ENCODE data around the gene PREX1.
"Not testable (repeated sequence)": the region's sequence is repeated elsewhere in the genome, so short reads cannot be mapped to it uniquely, and the experiment has no call there.

PREX1 gene

DNA sequence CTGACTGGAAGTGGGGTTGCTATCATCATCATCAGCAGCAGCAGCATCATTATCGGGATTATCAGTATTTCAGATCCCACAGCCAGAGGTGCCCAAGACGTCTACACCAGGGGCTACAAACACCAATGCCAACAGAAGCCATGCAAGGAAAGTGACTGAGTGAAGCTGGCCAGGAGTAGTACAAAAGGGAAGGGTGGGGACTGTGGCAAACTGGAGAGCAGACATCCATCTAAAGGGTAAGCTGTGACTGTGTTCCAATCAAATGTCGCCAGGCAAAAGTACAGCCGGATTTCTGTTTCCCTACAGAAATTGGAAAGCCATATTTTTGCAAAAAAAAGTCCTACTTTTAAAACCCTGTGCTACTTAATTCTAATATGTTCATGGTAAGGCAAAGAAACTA, 50.0 kb downstream of the PREX1 start:
- Histone ChIP-seq H3K36me3 (ENCODE audit: control insufficient read depth in 1 of 2, insufficient read depth in 2 of 2, low read length in 2 of 2) (no peaks in the 10 kb centered on the region), H3K27me3 (ENCODE audit: control insufficient read depth in 1 of 2, insufficient read depth in 2 of 2, low read length in 2 of 2) (no peaks in the 10 kb centered on the region), H3K9ac (ENCODE audit: low read depth in 1 of 2, low read length in 2 of 2) (no peak overlapping the region), H3K4me3 (ENCODE audit: low read depth in 1 of 2, low read length in 2 of 2) (no peak overlapping the region), H3K9me3 (ENCODE audit: control insufficient read depth in 1 of 2, low read length in 2 of 2) (peaks cover 5 to 7% of the 10 kb centered on the region in 2 donors), H3K27ac (ENCODE audit: low read depth, low read length) (no peak overlapping the region), H3K4me1 (ENCODE audit: control insufficient read depth in 1 of 2, insufficient read depth in 2 of 2, low read length in 2 of 2) (peaks cover 33 to 35% of the 10 kb centered on the region in 2 donors)

GRCh38 chr20:48777005-48777404, 50.8 kb downstream of the PREX1 start:
- Histone ChIP-seq H3K9ac (ENCODE audit: low read depth in 1 of 2, low read length in 2 of 2) (no peak overlapping the region), H3K27ac (ENCODE audit: low read depth, low read length) (no peak overlapping the region), H3K27me3 (ENCODE audit: control insufficient read depth in 1 of 2, insufficient read depth in 2 of 2, low read length in 2 of 2) (no peaks in the 10 kb centered on the region), H3K4me1 (ENCODE audit: control insufficient read depth in 1 of 2, insufficient read depth in 2 of 2, low read length in 2 of 2) (peaks cover 28 to 35% of the 10 kb centered on the region in 2 donors), H3K36me3 (ENCODE audit: control insufficient read depth in 1 of 2, insufficient read depth in 2 of 2, low read length in 2 of 2) (no peaks in the 10 kb centered on the region), H3K4me3 (ENCODE audit: low read depth in 1 of 2, low read length in 2 of 2) (no peak overlapping the region), H3K9me3 (ENCODE audit: control insufficient read depth in 1 of 2, low read length in 2 of 2) (peaks cover 5 to 7% of the 10 kb centered on the region in 2 donors)

DNA sequence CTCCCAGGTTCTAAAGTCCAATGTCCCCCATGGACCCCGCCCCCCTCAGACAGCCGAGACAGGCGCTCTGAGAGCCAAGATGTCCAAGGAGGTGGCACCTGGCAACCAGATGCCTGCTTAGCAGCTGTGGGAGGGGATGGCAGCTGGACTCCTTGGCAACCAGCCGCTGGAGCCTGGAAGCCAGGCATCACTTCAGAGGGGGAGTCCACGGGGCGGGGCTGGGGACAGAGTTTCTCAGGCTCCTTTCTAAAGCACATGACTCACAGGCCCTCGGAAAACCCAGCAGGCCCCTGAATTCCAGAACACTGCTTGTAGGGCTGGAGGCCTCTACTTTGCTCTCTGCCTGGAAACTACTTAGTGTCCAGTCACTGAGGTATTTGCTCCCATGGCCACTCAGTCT, 51.5 kb downstream of the PREX1 start:
- H3K4me3 ChIP-seq (ENCODE audit: low read depth in 1 of 2, low read length in 2 of 2) = no peak overlapping the region
- no peak overlapping the region for H3K9ac ChIP-seq (ENCODE audit: low read depth in 1 of 2, low read length in 2 of 2)
- no peaks in the 10 kb centered on the region for H3K36me3 ChIP-seq (ENCODE audit: control insufficient read depth in 1 of 2, insufficient read depth in 2 of 2, low read length in 2 of 2)
- no peaks in the 10 kb centered on the region for H3K27me3 ChIP-seq (ENCODE audit: control insufficient read depth in 1 of 2, insufficient read depth in 2 of 2, low read length in 2 of 2)
- peaks cover 5 to 7% of the 10 kb centered on the region in 2 donors for H3K9me3 ChIP-seq (ENCODE audit: control insufficient read depth in 1 of 2, low read length in 2 of 2)
- peaks cover 24 to 29% of the 10 kb centered on the region in 2 donors for H3K4me1 ChIP-seq (ENCODE audit: control insufficient read depth in 1 of 2, insufficient read depth in 2 of 2, low read length in 2 of 2)
- H3K27ac ChIP-seq (ENCODE audit: low read depth, low read length) = no peak overlapping the region

DNA sequence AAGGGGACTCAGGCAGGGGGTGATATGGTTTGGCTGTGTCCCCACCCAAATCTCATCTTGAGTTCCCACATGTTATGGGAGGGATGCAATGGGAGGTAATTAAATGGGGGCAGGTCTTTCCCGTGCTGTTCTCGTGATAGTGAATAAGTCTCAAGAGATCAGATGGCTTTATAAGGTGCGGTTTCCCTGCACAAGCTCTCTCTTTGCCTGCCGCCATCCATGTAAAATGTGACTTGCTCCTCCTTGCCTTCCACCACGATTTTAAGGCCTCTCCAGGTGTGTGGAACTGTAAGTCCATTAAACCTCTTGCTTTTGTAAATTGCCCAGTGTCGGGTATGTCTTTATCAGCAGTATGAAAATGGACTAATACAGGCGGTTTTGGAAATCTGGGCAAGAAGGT, 52.3 kb downstream of the PREX1 start:
- H3K9me3 ChIP-seq (ENCODE audit: control insufficient read depth in 1 of 2, low read length in 2 of 2); H3K36me3 ChIP-seq (ENCODE audit: control insufficient read depth in 1 of 2, insufficient read depth in 2 of 2, low read length in 2 of 2); H3K27me3 ChIP-seq (ENCODE audit: control insufficient read depth in 1 of 2, insufficient read depth in 2 of 2, low read length in 2 of 2); H3K27ac ChIP-seq (ENCODE audit: low read depth, low read length); H3K4me3 ChIP-seq (ENCODE audit: low read depth in 1 of 2, low read length in 2 of 2); H3K9ac ChIP-seq (ENCODE audit: low read depth in 1 of 2, low read length in 2 of 2): not testable (repeated sequence)
- H3K4me1 ChIP-seq (ENCODE audit: control insufficient read depth in 1 of 2, insufficient read depth in 2 of 2, low read length in 2 of 2) = peaks cover 23 to 31% of the 10 kb centered on the region in 2 donors

DNA sequence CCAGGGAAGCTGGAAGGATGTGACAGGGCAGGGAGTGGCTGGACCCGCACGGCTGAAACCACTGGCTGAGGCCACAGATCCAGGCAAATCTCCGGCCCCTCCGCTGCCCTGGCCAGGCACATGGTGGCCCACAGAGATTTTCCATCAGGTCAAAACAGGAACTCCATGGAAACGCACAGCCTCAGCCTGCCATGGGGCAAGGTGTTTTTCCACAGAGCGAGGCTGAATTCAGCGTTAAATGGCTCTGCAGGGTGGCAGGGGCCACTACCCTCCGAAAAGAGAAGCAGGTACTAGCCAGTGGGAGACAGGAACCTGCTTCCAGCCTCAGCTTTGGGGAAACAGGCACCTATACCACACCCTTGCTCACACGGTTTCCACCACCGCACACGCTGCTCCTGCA, 53.1 kb downstream of the PREX1 start:
- H3K36me3 ChIP-seq (ENCODE audit: control insufficient read depth in 1 of 2, insufficient read depth in 2 of 2, low read length in 2 of 2) = no peaks in the 10 kb centered on the region
- no peak overlapping the region for H3K9ac ChIP-seq (ENCODE audit: low read depth in 1 of 2, low read length in 2 of 2)
- peaks cover 4 to 6% of the 10 kb centered on the region in 2 donors for H3K9me3 ChIP-seq (ENCODE audit: control insufficient read depth in 1 of 2, low read length in 2 of 2)
- peaks cover 0 to 1% of the 10 kb centered on the region in 2 donors for H3K27me3 ChIP-seq (ENCODE audit: control insufficient read depth in 1 of 2, insufficient read depth in 2 of 2, low read length in 2 of 2)
- peaks cover 24 to 31% of the 10 kb centered on the region in 2 donors for H3K4me1 ChIP-seq (ENCODE audit: control insufficient read depth in 1 of 2, insufficient read depth in 2 of 2, low read length in 2 of 2)
- no peak overlapping the region for H3K27ac ChIP-seq (ENCODE audit: low read depth, low read length)
- H3K4me3 ChIP-seq (ENCODE audit: low read depth in 1 of 2, low read length in 2 of 2) = no peak overlapping the region

GRCh38 chr20:48773837-48774418, 53.9 kb downstream of the PREX1 start:
- H3K27ac ChIP-seq (ENCODE audit: low read depth, low read length) = no peak overlapping the region
- no peak overlapping the region for H3K9ac ChIP-seq (ENCODE audit: low read depth in 1 of 2, low read length in 2 of 2)
- no peaks in the 10 kb centered on the region for H3K36me3 ChIP-seq (ENCODE audit: control insufficient read depth in 1 of 2, insufficient read depth in 2 of 2, low read length in 2 of 2)
- no peak overlapping the region for H3K4me3 ChIP-seq (ENCODE audit: low read depth in 1 of 2, low read length in 2 of 2)
- H3K9me3 ChIP-seq (ENCODE audit: control insufficient read depth in 1 of 2, low read length in 2 of 2) = no peaks in the 10 kb centered on the region
- H3K4me1 ChIP-seq (ENCODE audit: control insufficient read depth in 1 of 2, insufficient read depth in 2 of 2, low read length in 2 of 2) = peaks cover 31 to 33% of the 10 kb centered on the region in 2 donors
- peaks cover 0 to 3% of the 10 kb centered on the region in 2 donors for H3K27me3 ChIP-seq (ENCODE audit: control insufficient read depth in 1 of 2, insufficient read depth in 2 of 2, low read length in 2 of 2)

DNA sequence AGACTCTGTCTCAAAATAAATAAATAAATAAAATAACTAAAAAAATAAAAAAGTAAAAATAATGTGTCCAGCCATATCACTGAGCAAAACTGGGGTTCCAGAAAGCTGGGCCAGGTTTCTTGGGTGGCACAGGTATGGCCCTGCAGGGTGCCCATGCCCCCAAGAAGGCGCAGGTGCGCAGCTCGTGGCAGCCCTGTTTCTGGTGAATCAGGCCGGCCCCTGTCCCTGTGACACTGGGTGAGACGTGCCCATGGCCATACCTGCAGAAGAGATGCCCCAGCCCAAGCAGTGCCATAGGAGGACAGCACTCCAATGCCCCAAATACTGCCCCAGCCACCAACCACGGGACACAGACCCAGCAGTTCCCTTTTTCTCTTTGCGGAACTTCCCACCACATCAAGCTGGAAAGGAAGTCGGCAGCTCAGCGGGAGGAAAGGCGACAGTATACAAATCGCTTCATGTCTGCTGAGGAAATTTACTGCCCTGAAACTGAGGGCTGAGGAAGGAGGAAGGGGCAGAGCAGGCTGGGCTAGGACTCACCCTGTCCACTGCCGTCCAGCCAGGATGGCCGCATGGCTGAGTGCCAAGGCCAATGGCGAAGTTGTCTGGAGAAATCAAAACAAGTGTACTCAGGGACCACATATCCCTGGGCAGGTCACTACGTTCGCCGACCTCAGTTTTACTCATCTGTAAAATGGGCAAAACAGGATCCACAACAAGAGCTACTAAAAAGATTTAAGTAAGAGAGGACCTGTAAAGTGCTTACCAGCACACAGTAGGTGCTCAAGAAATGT, 55.4 kb downstream of the PREX1 start:
- H3K4me1 ChIP-seq (ENCODE audit: control insufficient read depth in 1 of 2, insufficient read depth in 2 of 2, low read length in 2 of 2) = peaks cover 29 to 37% of the 10 kb centered on the region in 2 donors
- no peak overlapping the region for H3K27ac ChIP-seq (ENCODE audit: low read depth, low read length)
- no peak overlapping the region for H3K9ac ChIP-seq (ENCODE audit: low read depth in 1 of 2, low read length in 2 of 2)
- peaks cover 0 to 3% of the 10 kb centered on the region in 2 donors for H3K27me3 ChIP-seq (ENCODE audit: control insufficient read depth in 1 of 2, insufficient read depth in 2 of 2, low read length in 2 of 2)
- H3K9me3 ChIP-seq (ENCODE audit: control insufficient read depth in 1 of 2, low read length in 2 of 2) = no peaks in the 10 kb centered on the region
- no peak overlapping the region for H3K4me3 ChIP-seq (ENCODE audit: low read depth in 1 of 2, low read length in 2 of 2)
- H3K36me3 ChIP-seq (ENCODE audit: control insufficient read depth in 1 of 2, insufficient read depth in 2 of 2, low read length in 2 of 2) = no peaks in the 10 kb centered on the region

DNA sequence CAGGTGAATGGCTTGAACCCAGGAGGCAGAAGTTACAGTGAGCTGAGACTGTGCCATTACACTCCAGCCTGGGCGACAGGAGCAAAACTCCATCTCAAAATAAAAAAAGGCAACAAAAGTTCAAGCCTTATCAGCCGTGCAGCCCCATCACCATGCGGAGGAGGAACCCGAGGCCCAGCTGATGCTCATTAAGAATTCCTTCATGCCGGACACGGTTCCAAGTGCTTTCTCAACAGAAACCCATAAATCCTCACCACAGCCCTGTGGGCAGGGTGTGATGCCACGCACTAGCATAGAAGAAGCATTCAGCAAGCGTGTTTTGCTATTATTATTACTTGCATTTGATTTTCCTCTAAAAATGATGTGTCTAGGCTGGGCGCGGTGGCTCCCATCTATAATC, 56.3 kb downstream of the PREX1 start:
- no peak overlapping the region for H3K27ac ChIP-seq (ENCODE audit: low read depth, low read length)
- no peaks in the 10 kb centered on the region for H3K9me3 ChIP-seq (ENCODE audit: control insufficient read depth in 1 of 2, low read length in 2 of 2)

GRCh38 chr20:48770700-48771442, 56.9 kb downstream of the PREX1 start:
- no peaks in the 10 kb centered on the region for H3K36me3 ChIP-seq (ENCODE audit: control insufficient read depth in 1 of 2, insufficient read depth in 2 of 2, low read length in 2 of 2)
- H3K9ac ChIP-seq (ENCODE audit: low read depth in 1 of 2, low read length in 2 of 2) = no peak overlapping the region
- H3K4me1 ChIP-seq (ENCODE audit: control insufficient read depth in 1 of 2, insufficient read depth in 2 of 2, low read length in 2 of 2) = peaks cover 17 to 35% of the 10 kb centered on the region in 2 donors
- H3K27me3 ChIP-seq (ENCODE audit: control insufficient read depth in 1 of 2, insufficient read depth in 2 of 2, low read length in 2 of 2) = peaks cover 0 to 3% of the 10 kb centered on the region in 2 donors
- H3K27ac ChIP-seq (ENCODE audit: low read depth, low read length) = no peak overlapping the region
- no peaks in the 10 kb centered on the region for H3K9me3 ChIP-seq (ENCODE audit: control insufficient read depth in 1 of 2, low read length in 2 of 2)
- no peak overlapping the region for H3K4me3 ChIP-seq (ENCODE audit: low read depth in 1 of 2, low read length in 2 of 2)

More for the DNA sequence above, 56.3 kb downstream of the PREX1 start:
- Histone ChIP-seq H3K4me1 (ENCODE audit: control insufficient read depth in 1 of 2, insufficient read depth in 2 of 2, low read length in 2 of 2) (peaks cover 21 to 35% of the 10 kb centered on the region in 2 donors), H3K4me3 (ENCODE audit: low read depth in 1 of 2, low read length in 2 of 2) (no peak overlapping the region), H3K9ac (ENCODE audit: low read depth in 1 of 2, low read length in 2 of 2) (no peak overlapping the region), H3K36me3 (ENCODE audit: control insufficient read depth in 1 of 2, insufficient read depth in 2 of 2, low read length in 2 of 2) (no peaks in the 10 kb centered on the region), H3K27me3 (ENCODE audit: control insufficient read depth in 1 of 2, insufficient read depth in 2 of 2, low read length in 2 of 2) (peaks cover 0 to 3% of the 10 kb centered on the region in 2 donors)
